GM13976 (cell line): Measurements from ENCODE around the gene HSD17B3.
"Not testable (repeated sequence)": the region's sequence is repeated elsewhere in the genome, so short reads cannot be mapped to it uniquely, and the experiment has no call there.

Experiments used
- DNase-seq: peaks from one replicate; pipeline ENCODE4 v3.0.0; 2012; ENCODE audit warnings: low spot score
- in situ Hi-C: fragments of 300-500 bp; cut with MboI; formaldehyde crosslinking; loops from one replicate; pipeline ENCODE4 v1.12.0; 2022; ENCODE audit warnings: low sequenced_read_pairs, mixed read lengths, inconsistent platforms; ENCODE audit not compliant: unreplicated experiment
- TF ChIP-seq, protein P1 (sequence below): IDR thresholded peaks from 2 replicates; pipeline ENCODE4 v1.5.1; 2012; ENCODE audit warnings: borderline replicate concordance, mild to moderate bottlenecking; ENCODE audit not compliant: insufficient read depth; ENCODE audit errors: extremely low read depth, missing control alignments, control extremely low read depth

HSD17B3 gene

DNA sequence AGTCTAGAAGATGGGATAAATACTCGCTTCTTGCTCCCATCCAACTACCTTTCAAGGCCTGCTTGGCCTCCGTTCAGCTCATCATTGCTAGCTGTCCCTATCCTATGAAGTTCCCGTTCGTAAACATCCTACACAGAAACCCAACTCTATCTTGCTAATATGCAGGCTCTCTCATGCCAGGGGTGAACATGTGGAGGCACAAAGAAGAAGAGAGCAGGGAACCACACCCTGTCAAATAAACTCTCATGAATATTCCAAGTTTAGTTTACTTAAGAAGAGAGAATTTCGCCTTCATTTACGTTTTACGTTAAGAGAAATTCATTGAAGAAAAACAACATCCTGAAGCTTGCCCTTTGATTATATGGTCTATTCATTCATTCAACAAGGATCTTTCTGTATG, 7.9 kb upstream of the HSD17B3 start:
- no peak for DNase-seq
- TF ChIP-seq, protein P1, sequence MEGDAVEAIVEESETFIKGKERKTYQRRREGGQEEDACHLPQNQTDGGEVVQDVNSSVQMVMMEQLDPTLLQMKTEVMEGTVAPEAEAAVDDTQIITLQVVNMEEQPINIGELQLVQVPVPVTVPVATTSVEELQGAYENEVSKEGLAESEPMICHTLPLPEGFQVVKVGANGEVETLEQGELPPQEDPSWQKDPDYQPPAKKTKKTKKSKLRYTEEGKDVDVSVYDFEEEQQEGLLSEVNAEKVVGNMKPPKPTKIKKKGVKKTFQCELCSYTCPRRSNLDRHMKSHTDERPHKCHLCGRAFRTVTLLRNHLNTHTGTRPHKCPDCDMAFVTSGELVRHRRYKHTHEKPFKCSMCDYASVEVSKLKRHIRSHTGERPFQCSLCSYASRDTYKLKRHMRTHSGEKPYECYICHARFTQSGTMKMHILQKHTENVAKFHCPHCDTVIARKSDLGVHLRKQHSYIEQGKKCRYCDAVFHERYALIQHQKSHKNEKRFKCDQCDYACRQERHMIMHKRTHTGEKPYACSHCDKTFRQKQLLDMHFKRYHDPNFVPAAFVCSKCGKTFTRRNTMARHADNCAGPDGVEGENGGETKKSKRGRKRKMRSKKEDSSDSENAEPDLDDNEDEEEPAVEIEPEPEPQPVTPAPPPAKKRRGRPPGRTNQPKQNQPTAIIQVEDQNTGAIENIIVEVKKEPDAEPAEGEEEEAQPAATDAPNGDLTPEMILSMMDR: no peak
- in situ Hi-C loops: no loop called here

DNA sequence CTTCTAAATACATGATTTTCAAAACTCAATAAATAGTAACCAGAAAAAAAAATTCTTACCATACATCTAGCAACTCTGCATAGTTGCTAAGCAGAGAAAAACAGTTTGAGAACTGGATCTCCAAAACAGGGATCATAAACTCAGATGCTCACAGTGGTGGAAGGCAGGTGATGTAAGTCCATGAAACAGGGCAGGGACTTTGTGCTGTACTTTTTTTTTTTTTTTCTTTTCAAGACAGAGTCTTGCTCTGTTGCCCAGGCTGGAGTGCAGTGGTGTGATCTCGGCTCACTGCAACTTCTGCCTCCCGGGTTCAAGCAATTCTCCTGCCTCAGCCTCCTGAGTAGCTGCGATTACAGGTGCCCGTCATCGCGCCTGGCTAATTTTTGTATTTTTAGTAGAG, 5.0 kb upstream of the HSD17B3 start:
- in situ Hi-C loops: not testable (repeated sequence)

DNA sequence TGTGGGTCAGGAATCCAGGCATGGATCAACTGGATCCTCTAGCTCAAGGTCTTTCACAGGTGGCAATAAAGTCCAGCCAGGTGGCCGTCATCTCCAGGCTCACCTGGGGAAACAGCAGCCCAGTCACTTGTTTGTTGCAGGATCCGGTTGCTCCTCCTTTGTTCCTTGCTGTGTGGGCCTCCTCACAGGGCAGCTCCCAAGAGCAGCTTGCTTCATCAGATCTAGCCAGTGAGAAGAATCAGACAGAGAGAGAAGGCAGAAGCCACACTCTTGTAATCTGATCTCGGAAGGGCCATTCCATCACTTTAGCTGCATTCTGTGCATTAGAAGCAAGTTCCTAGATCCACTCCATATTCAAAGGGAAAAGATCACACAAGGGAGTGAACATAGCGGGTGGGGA, 3.2 kb upstream of the HSD17B3 start:
- DNase-seq: no peak
- in situ Hi-C loops: no loop called here
- TF ChIP-seq, protein P1: no peak

More for the DNA sequence above, 5.0 kb upstream of the HSD17B3 start:
- DNase-seq: not testable (repeated sequence)

- in situ Hi-C loops: no loop called here
- no peak for DNase-seq
- TF ChIP-seq, protein P1: no peak
Observed at GRCh38 chr9:96304230-96304629, 2.3 kb upstream of the HSD17B3 start.

- no peak for DNase-seq
- in situ Hi-C loops: no loop called here
- TF ChIP-seq, protein P1: no peak
Observed at GRCh38 chr9:96299823-96300222, 2.2 kb downstream of the HSD17B3 start.

- in situ Hi-C loops: no loop called here
- TF ChIP-seq, protein P1: no peak
- no peak for DNase-seq
Observed at GRCh38 chr9:96294159-96294545, 7.8 kb downstream of the HSD17B3 start.

- TF ChIP-seq, protein P1: no peak
- DNase-seq: no peak
Observed at GRCh38 chr9:96293498-96294158, 8.3 kb downstream of the HSD17B3 start.

More at GRCh38 chr9:96293498-96294158, 8.3 kb downstream of the HSD17B3 start:
- in situ Hi-C loops: no loop called here
